A673 (cell line): ENCODE measurements around the gene ACSS1.
A peak's percentile ranks its signal among the peaks of the same experiment; 100 is the strongest.

Source experiments
- CTCF ChIP-seq: fragments of 300-800, 200-600 bp; sonication (generic); conservative IDR thresholded peaks from 2 replicates; pipeline ENCODE4 v1.5.1; 2017; ENCODE audit warnings: low read depth, mild to moderate bottlenecking, antibody characterized with exemption, low read length, moderate library complexity, mixed read lengths
- EZH2 ChIP-seq: fragments of 200-600 bp; sonication (generic); IDR thresholded peaks from 2 replicates; pipeline ENCODE4 v1.6.1; 2017; ENCODE audit warnings: borderline replicate concordance, low read depth, mild to moderate bottlenecking, mixed read lengths, antibody characterized with exemption, low read length; ENCODE audit not compliant: poor library complexity, severe bottlenecking

- TF ChIP-seq EZH2 (peak; percentile 83), CTCF (no peak)
Observed at GRCh38 chr20:25077610-25078169, 19.8 kb upstream of the ACSS1 start.
